HG02763 (cell line): Measurements from ENCODE around the gene UNC50.
A peak's percentile ranks its signal among the peaks of the same experiment; 100 is the strongest.
"Not testable (repeated sequence)": the region's sequence is repeated elsewhere in the genome, so short reads cannot be mapped to it uniquely, and the experiment has no call there.

Experiments
- ATAC-seq: cut with Tn5 transposase; IDR thresholded peaks from one replicate; pipeline ENCODE4 v1.9.1; 2021; ENCODE audit warnings: mild to moderate bottlenecking, moderate library complexity; ENCODE audit not compliant: unreplicated experiment

The UNC50 gene

DNA sequence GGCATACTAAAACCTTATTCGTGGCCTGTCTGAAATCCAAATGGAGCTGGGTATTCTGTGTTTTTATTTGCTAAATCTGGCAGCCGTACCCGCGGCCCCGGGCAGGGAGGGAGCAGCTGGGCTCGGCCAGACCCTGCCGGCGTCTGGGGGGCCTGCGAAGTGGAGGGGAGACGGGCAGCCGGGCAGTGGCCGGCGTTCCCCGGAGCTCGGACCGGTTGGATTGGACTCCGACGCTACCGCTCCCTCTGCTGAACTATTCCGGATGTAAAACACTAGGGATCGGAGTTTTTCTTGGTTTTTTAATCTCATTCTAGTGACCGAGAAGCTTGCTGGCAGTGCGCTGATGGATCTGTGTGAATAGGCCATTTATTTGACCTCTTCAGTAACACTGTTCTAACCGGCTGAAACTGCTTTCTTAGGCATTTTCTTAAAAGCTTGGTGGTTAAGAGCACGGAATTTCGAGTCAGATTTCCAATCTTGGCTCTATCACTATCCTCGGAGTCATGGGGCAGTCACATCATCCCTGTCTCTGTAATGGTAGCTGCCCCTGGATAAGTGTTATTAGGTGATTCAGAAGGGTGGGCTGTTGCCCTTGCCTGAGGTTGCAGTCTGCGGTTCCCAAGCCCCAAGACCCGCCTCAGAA lies 694 bp downstream of the UNC50 start:
- ATAC-seq = no peak

DNA sequence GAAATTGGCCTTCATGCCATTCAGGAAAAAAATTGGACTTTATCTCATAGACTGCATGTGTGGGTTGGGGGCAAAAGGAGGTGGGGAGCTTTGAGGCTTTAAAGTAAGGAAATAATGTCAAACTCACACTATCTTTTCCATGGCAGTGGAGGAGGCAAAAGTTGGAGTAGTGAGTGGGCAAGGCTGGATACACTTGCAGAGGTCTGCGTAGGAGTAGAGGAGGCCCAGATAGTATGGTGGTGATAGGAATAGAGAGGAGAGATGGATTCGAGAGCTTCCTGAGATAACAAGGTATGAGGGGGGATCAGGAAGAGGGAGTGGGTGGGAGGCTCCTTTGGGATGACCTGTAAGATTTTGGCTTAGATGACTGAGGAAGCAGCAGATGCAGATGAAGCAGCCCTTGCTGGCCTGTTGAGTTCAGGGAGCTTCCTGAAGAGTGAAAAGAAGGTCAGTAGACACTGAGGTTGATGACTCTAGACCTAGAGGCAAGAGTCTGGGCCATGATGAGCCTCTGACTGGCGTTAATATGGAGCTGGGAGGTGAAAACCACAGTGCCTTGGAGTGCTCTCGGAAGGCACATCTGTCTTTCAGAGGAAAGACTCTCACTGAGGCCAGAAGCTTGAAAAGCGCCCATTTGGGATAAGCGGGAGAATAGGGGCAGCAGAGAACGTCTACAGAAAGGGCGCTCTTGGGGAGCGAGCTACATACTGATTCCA lies 5.8 kb downstream of the UNC50 start:
- ATAC-seq = no peak

DNA sequence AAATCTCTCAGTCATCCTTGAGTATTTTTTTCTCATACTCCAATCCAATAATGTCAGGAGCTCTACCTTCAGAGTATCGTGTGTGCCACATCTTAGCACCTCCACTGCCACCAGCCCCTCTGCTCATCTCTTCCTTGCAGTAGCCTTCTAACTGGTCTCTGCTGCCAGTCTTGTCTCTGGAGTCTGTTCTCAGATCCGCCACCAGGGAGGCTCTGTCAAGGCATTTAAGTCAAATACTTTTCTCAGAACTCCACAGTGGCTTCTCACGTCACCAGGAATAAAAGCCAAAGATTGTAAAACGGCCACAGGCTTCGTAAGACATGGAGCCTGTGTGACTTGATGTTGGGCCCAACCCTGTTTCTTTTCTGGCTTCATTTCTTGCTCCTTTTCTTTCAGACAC lies 7.1 kb downstream of the UNC50 start:
- ATAC-seq = no peak

DNA sequence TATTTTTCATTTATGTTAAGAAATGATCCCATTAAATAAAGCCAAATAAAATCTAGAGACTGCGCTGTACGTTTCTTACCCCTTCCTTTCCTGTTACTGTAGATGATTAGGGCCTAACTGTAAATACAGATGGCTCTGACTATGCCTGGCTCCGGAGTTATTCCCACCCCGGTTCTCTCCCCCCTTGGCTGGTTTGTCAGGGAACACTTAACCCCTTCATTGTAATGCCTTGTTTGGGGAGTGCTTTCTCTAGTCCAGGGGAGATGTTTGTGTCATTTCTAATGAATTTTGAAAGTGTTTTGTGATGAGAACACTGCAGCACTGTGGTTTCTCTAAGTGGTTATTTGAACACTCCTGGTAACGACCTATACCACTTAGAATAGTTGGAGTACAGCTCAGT lies 8.8 kb downstream of the UNC50 start:
- ATAC-seq = no peak

DNA sequence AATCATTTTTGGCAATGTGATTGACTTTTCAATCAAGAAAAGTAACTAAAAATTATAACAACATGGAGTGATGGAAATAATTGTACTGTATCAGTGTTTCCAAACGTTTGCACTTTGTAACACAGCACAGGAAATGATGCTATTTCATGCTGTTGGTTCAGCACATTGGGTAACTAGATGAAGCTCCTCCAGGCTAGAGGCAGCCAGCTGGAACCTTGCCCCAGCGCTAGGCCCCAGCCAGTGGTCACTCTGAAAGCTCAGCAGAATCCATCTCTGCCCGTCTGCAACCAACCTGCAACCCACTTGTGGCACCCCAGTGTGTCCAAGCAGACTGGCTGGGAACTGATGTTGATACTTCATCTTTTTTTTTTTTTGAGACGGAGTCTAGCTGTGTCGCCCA lies 15.3 kb downstream of the UNC50 start:
- no peak for ATAC-seq

DNA sequence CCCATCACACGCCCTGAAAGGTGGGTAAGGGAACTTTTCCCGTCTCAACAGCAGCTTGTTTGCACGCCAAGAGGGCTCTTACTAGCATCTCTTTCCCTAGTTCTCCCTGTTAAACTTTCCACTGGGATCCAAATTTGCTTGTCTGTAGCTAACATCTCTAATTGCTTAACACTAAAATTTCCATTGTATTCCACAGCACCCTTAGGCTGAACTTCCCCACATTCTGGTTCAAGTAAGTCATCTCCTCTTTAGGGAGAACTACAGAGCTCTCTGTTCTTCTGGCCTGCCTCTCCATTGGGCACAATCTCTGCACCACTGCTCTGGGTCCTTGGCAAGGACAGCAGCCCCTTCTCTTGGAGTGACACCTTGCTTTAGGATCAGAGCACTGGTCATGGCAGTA lies 24.0 kb downstream of the UNC50 start:
- ATAC-seq = no peak

DNA sequence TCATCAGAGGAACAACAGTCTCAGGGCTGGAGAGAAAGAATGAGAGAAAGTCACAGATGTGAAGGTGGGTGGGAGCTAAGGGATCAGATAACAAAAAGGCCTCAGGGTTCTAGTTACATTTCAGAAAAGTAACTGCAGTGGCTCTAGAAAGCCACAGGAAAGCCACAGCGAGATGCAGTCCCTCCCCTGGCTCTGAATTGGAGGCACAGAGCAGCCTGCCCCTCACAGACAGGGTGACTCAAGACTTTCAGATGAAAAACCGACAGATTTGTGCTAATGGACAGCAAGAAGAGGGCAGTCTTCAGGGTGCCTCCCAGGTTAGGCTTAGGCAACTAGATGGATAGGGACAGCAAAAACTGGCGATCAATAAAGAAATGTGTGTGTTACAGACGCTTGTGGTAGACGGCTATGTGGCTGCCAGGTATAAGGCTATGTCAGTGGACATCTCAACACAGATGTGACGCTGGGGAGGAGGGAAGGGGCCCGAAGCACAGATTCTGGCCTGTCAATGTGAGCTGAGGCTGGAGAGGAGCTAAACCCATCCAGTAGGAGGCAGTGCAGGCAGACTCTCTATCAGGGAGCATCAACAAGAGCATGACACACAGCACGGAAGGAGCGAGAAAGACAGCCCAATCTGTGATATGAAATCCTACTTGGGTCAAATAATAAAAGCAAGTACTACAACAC lies 26.2 kb downstream of the UNC50 start:
- no peak for ATAC-seq

DNA sequence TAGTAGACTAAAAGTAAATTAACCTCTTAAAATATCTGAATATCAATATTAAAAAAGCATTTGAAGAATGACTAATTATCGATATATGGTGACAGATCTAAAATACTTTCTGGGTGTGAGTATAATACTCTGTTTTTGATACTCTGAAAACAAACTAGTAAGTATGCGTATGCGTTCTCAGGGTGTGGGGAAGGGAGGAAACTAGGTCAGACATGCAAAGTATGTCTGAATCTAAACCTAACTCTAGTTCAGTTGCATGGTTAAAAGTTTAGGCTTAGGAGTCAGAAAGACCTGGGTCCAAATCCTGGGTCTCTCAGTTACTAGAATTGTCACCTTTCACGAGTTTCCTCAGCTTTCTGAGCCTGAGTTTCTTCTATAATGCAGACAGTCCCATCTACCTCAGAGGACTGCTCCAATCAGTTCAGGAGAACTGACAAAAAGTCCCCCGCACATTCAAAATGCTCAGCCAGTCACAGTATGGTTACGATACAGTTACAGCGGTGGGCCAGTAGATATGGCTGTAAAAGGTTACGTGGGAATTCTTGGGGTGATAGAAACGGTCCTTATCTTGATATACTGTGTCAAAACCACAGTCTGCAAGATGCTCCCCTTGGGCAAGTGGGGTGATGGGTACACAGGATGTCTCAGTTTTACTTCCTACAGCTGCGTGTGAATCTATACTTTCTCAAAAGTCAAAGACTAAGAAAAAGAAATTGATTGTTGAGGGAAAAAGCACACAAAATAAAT lies 29.2 kb downstream of the UNC50 start:
- peak; percentile 54 for ATAC-seq

DNA sequence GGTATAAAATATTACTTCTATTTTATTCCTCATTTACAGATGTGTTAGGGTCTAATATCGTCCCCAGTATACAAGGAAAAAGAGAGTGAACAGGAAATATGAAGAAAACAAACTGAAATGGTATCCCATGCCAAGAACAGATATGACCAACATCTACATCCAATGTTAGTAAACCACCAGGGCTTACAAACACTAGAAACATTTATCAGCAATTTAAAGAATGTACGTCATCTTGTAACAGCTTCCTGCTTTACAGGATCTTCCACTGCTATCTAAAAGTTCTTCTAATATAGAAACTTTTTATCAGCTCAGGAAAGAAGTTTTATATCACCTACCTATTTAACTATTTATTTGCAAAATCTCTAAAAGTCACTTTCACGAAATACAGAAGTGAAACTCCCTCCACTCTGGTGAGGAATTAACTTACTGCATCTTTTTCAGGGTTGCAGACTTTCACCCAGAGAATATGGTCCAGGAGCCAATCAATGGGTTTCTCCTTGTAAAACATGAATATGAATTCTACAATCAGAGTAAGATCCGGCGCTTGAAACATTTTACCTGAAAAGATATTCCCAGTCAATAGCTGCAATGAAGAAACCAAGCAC lies 35.2 kb downstream of the UNC50 start:
- no peak for ATAC-seq

DNA sequence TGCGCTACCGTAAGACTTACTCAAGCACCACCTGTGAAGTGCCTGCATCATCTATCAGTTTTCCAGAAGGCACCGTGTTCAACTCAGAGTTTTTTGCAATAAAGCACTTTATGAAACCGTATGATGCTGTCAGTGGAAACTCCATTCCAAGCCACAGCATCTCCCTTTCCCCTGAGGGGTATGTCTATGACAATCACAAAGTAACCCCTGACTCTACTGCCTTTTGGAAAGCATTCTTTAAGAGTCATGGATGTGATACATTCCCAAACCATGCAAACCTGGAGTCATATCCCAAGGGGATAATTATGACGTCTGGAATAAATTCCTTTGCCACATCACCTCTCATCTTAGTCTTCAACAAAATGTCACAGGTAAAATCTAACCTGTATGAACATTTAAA lies 39.2 kb downstream of the UNC50 start:
- ATAC-seq = no peak

DNA sequence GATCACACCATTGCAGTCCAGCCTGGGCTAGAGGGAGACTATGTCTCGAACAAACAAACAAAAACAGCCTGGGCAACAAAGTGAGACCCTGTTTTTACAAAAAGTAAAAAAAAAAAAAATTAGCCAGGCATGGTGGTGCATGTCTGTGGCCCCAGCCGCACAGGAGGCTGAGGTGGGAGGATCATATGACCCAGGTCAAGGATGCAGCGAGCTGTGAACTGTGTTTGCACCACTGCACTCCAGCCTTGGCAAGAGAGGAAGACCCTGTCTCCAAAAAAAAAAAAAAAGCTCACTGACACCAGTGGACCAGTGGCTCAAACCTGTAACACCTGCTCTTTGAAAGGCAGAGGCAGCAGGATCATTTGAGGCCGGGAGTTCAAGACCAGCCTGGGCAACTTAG lies 40.1 kb downstream of the UNC50 start:
- ATAC-seq = no peak

DNA sequence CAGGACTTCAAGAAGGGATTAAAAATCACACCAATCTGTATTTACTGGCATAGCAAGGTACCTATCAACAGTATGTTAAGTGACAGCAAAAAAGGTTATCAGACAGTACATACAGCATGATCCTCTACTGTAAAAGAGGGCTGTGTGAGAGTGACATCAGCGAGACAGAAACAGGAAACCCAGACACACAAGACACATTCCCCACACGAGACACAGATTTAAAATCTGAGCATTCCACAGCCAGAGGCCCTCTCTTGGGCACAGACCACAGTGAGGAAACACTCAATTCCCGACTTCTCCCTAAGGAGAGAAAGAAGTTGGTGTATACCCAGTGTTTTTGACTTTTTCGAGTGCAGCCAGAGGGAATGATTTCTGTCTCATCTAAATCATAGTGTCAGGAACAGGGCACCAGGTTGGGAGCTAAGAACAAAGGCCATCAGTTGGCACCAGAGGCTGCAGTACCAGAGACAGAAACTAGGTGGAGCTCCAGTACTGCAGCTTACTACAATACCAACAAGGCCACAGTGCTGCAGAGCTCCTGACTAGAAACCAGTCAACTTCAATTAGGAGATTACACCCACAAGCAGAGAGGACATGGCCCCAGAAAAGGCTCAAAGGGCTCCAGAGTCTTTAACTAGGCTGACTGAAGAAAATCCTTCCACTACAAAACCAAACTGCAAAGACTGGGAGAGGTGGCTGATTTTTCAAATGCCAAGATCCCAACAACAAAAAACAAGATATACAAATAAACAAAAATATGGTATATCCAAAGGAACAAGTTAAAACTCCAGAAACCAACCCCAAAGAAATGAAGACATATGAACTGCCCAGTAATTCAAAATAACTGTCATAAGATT lies 41.0 kb downstream of the UNC50 start:
- ATAC-seq = no peak

DNA sequence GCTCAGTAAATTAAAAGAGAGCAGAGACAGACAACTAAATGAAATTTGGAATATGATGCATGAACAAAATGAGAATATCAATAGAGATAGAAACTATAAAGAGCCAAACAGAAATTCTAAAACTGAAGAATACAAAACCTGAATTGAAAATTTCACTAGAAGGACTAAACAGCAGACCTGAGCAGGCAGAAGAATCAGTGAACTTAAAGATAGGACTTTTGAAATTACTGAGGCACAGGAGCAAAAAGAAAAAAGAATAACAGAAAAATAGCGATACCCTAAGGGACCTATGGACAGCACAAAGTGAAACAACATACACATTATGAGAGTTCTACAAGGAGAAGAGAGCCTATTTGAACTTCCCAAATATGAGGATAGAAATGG lies 41.6 kb downstream of the UNC50 start:
- ATAC-seq = no peak

DNA sequence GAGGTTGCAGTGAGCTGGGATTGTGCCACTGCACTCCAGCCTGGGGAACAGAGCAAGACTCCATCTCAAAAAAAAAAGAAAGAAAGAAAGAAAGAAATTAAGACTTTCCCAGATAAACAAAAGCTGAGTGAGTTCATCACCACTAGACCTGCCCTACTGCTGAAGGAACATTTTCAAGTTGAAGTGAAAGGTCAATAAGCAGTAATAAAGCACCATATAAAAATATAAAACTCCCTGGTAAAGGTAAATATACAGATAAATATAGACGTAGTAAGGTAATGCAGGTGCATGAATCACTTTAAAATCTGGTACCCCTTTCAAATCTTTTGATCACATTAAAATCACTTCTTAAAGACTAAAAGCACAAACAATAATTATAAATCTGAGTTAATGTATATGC lies 42.6 kb downstream of the UNC50 start:
- ATAC-seq = no peak

DNA sequence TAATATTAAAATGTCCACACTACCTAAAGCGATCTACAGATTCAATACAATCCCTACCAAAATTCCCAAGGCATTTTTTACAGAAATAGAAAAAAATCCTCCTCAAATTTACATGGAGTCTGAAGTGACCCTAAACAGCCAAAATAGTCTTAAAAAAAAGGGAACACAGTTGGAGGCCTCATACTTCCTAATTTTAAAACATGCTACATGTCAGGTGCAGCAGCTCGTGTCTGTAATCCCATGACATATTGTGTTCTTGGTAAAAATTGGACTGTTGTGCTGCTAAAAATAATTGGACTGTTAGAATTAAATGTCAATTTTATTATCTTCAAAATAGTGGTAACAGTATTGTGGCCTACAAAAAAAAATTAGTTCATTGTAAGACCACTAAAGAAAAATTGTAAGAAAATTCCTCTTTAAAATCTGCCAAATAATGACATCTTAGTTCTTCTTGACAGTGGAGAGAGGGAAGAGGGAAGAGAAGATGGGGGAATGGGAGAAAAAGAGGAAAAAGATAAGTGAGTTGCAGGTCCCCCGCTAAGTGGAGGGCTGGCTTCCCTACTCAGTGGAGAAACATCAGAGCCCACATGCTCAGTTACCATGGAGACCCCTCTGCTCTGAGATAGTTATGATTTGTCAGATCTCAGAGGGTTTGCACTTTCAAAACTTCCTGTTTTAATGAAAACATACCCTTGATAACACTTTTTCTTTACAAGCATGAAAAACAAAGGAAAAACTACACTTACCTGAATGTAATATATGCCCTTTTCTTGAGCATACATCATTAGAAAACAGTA lies 46.5 kb downstream of the UNC50 start:
- no peak for ATAC-seq

DNA sequence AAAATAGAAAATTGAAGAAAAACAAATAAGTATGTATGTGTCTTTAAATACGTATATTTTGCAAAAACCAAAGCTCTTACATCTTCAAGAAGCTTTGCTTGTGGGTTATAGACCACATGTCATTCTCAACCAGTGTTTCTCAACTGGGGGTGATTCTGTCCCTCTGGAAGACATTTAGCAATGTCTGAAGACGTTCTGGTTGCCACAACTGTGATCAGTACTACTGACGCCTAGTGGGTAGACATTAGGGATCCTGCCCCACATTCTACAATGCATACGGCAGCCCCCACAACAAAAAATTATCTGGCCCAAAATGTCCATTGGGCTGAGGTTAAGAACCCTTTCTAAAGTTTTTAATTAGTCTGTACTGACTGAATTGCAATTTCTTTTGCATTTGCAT lies 48.4 kb downstream of the UNC50 start:
- ATAC-seq = no peak

DNA sequence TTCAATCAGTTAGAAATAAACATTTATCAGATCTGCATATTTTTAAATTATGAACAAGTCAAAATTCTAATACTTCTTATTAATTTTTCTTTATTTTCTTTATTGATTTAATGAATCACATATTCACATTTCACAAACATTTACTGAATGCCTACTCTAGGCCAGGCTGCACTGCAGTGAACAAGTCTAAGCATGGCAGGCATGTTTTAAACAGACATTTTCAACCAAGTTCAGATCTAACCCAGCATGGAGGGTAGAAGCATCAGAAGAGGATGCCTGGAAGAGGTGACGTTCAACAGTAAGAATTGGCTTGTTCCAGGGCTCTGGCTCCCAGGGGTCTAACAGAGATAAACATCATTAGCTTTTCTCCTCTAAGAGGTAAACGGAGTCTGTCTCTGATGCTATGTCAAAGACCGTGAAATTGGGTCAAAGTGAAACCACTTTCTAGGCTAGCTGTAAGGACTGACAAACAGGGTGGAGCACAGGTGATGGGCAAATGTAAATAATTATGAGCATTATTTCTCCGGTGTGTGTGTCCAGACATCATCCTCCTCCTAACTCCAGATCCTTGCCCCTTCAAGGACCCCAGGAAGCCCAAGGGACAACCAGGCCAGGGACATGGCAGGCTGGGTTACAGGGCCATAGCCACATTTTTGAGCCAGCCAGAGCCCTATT lies 50.6 kb downstream of the UNC50 start:
- ATAC-seq = no peak

DNA sequence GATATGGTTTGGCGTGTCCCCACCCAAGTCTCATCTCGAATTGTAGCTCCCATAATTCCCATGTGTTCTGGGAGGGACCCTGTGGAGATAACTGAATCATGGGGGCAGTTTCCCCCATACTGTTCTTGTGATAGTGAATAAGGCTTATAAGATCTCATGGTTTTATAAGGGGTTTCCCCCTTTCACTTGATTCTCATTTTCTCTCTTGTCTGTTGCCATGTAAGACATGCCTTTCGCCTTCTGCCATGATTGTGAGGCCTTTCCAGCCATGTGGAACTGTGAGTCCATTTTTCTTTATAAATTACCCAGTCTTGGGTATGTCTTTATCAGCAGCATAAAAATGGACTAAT lies 51.1 kb downstream of the UNC50 start:
- not testable (repeated sequence) for ATAC-seq

DNA sequence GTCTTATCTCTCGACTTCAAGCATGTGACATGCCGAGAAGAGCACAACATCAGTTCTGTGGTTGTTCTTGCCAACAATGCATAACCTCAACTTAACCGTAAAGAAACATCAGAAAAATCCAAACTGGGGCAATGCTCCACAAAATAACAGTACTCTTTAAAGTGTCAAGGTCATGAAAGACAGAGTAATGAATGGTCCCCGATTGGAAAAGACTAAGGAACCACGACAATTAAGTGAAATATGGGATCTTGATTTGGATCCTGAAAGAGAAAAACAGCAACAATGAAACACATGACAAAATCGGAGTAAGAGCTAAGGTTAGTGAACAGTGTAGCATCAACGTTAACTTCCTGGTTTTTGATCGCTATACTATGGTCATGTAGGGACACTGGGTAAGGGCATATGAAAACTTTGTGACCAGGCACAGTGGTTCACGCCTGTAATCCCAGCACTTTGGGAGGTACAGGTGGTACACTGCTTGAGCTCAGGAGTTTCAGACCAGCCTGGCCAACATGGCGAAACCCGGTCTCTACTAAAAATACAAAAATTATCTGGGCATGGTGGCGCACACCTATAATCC lies 55.2 kb downstream of the UNC50 start:
- ATAC-seq = no peak
